Loucy (cell line): ENCODE data around the gene HPCAL4.

Experiments used
- CTCF ChIP-seq: fragments of 200-600 bp; sonication (generic); conservative IDR thresholded peaks from 2 replicates; pipeline ENCODE4 v1.5.1; 2014; ENCODE audit warnings: mild to moderate bottlenecking, antibody characterized with exemption, low read length
- EZH2phosphoT487 ChIP-seq: fragments of 200-600 bp; IDR thresholded peaks from 2 replicates; pipeline ENCODE4 v1.6.1; 2018; ENCODE audit warnings: antibody characterized with exemption, mild to moderate bottlenecking, moderate library complexity, borderline replicate concordance

- no peak for TF ChIP-seq CTCF
- TF ChIP-seq EZH2phosphoT487, result no peak
Measured at GRCh38 chr1:39676948-39677548, 14.2 kb downstream of the HPCAL4 start.
